ENCODE measurements around the gene PI4KA. TPM values are rescaled to one million over a fixed set of nuclear protein-coding genes. Genes with fewer than 3 reads are reported as not detected.
"Not testable (repeated sequence)": the region's sequence is repeated elsewhere in the genome, so short reads cannot be mapped to it uniquely, and the experiment has no call there.

Gene PI4KA
- total and polyA plus RNA-seq, 2 donors from 2014 or later = 37.3 to 92.8 TPM

DNA sequence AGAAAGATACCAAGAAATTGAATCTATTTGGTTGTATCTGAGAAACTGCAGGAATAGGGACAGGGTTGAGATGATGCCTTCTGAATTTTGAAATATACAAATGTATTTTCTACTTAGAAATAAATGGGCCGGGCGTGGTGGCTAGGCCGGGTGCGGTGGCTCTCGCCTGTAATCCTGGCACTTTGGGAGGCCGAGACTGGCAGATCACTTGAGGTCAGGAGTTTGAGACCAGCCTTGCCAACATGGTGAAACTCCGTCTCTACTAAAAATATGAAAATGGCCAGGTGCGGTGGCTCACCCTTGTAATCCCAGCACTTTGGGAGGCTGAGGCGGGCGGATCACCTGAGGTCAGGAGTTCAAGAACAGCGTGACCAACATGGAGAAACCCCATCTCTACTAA is 172.8 kb downstream of the PI4KA start:
- H3K9me3 ChIP-seq (ENCODE audit: control insufficient read depth in 2 of 3, insufficient read depth in 1 of 3, low read length in 3 of 3); H3K36me3 ChIP-seq (ENCODE audit: control insufficient read depth in 2 of 3, insufficient read depth in 3 of 3, low read length in 3 of 3); intact Hi-C loops (cut with DNase I); H3K9ac ChIP-seq (ENCODE audit: low read length in 3 of 3); H3K4me1 ChIP-seq (ENCODE audit: control insufficient read depth in 2 of 3, insufficient read depth in 2 of 3, low read depth in 1 of 3, low read length in 3 of 3); H3K27me3 ChIP-seq (ENCODE audit: control insufficient read depth, insufficient read depth, low read length); H3K27ac ChIP-seq (ENCODE audit: low read depth in 2 of 2, low read length in 2 of 2); H3K4me3 ChIP-seq (ENCODE audit: low read length in 3 of 3); FAIRE-seq; DNase-seq: not testable (repeated sequence)

DNA sequence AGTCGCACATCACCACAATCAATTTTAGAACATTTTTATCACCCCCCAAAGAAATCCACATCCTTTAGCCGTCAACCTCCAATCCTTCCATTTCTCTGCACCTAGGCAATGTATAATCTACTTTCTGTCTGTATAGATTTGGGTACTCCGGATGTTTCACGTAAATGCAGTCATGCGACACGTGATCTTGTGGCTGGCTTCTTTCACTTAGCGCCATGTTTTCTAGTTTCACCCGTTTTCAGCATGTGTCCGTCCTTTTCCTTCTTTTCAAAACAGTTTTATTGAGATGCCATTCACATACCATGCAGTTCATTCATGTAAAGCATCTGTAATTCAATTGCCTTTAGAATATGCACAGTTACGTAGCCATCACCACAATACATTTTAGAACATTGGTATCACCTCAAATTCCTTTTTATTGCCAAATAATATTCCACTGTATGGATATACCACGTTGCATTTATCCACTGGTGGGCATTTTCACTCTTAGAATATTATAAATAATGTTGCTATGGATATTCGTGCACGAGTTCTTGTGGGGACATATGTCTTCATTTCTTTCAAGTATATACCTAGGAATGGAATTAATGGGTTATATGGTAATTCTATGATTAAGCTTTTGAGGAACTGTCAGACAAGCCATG is 179.7 kb downstream of the PI4KA start:
- intact Hi-C loops (cut with DNase I); FAIRE-seq: not testable (repeated sequence)

DNA sequence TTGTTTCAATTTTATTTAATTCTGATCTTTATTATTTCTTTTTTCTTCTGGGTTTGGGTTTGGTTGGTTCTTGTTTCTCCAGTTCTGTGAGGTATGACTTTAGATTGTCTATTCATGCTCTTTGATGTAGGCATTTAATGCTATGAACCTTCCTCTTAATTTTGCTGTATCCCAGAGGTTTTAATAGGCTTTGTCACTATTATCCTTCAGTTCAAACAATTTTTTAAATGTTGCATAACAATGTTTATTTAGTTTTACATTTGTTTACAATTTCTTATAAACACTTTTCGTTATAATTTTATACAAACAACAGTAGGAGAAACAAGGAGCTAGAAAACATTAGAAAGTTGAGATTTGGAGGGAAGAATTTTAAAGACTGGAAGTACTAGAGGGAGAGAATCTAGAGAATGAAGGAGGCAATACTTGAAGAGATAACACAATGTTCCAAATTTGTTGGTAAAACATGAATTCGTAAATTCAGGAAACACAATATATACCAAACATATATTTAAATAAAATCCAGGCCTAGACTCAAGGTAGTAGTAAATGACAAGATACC is 180.8 kb downstream of the PI4KA start:
- no peaks in the 10 kb centered on the region for H3K9me3 ChIP-seq (ENCODE audit: control insufficient read depth in 2 of 3, insufficient read depth in 1 of 3, low read length in 3 of 3)
- intact Hi-C loops (cut with DNase I) = no loop called here
- H3K4me3 ChIP-seq (ENCODE audit: low read length in 3 of 3) = no peak overlapping the region
- FAIRE-seq (no peak), DNase-seq (no peak)
- no peak overlapping the region for H3K9ac ChIP-seq (ENCODE audit: low read length in 3 of 3)
- no peak overlapping the region for H3K27ac ChIP-seq (ENCODE audit: low read depth in 2 of 2, low read length in 2 of 2)
- H3K36me3 ChIP-seq (ENCODE audit: control insufficient read depth in 2 of 3, insufficient read depth in 3 of 3, low read length in 3 of 3) = no peaks in the 10 kb centered on the region
- no peaks in the 10 kb centered on the region for H3K27me3 ChIP-seq (ENCODE audit: control insufficient read depth, insufficient read depth, low read length)
- H3K4me1 ChIP-seq (ENCODE audit: control insufficient read depth in 2 of 3, insufficient read depth in 2 of 3, low read depth in 1 of 3, low read length in 3 of 3) = no peaks in the 10 kb centered on the region
- TF ChIP-seq, protein P1, sequence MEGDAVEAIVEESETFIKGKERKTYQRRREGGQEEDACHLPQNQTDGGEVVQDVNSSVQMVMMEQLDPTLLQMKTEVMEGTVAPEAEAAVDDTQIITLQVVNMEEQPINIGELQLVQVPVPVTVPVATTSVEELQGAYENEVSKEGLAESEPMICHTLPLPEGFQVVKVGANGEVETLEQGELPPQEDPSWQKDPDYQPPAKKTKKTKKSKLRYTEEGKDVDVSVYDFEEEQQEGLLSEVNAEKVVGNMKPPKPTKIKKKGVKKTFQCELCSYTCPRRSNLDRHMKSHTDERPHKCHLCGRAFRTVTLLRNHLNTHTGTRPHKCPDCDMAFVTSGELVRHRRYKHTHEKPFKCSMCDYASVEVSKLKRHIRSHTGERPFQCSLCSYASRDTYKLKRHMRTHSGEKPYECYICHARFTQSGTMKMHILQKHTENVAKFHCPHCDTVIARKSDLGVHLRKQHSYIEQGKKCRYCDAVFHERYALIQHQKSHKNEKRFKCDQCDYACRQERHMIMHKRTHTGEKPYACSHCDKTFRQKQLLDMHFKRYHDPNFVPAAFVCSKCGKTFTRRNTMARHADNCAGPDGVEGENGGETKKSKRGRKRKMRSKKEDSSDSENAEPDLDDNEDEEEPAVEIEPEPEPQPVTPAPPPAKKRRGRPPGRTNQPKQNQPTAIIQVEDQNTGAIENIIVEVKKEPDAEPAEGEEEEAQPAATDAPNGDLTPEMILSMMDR (IDR thresholded peaks at IDR 0.05; ENCODE audit: borderline replicate concordance, extremely low read depth, insufficient read depth) = no peak

More for the DNA sequence above, 179.7 kb downstream of the PI4KA start:
- H3K4me3 ChIP-seq (ENCODE audit: low read length in 3 of 3); H3K9ac ChIP-seq (ENCODE audit: low read length in 3 of 3); DNase-seq; H3K36me3 ChIP-seq (ENCODE audit: control insufficient read depth in 2 of 3, insufficient read depth in 3 of 3, low read length in 3 of 3); H3K27me3 ChIP-seq (ENCODE audit: control insufficient read depth, insufficient read depth, low read length); H3K27ac ChIP-seq (ENCODE audit: low read depth in 2 of 2, low read length in 2 of 2); H3K9me3 ChIP-seq (ENCODE audit: control insufficient read depth in 2 of 3, insufficient read depth in 1 of 3, low read length in 3 of 3); H3K4me1 ChIP-seq (ENCODE audit: control insufficient read depth in 2 of 3, insufficient read depth in 2 of 3, low read depth in 1 of 3, low read length in 3 of 3): not testable (repeated sequence)

DNA sequence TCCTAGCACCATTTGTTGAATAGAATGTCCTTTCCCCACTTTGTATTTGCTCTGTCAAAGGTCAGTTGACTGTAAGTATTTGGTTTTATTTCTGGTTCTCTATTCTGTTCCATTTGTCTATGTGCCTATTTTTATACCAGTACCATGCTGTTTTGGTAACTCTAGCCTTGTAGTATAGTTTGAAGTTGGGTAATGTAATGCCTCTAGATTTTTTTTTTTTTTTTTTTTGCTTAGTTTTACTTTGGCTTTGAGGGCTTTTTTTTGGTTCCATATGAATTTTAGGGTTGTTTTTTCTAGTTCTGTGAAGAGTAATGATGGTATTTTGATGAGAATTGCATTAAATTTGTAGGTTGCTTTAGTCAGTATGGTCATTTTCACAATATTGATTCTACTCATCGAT is 183.0 kb downstream of the PI4KA start:
- peaks cover 12% of the 10 kb centered on the region for H3K27me3 ChIP-seq (ENCODE audit: control insufficient read depth, insufficient read depth, low read length)
- FAIRE-seq; H3K9me3 ChIP-seq (ENCODE audit: control insufficient read depth in 2 of 3, insufficient read depth in 1 of 3, low read length in 3 of 3); H3K27ac ChIP-seq (ENCODE audit: low read depth in 2 of 2, low read length in 2 of 2); H3K36me3 ChIP-seq (ENCODE audit: control insufficient read depth in 2 of 3, insufficient read depth in 3 of 3, low read length in 3 of 3); H3K4me3 ChIP-seq (ENCODE audit: low read length in 3 of 3); DNase-seq; H3K9ac ChIP-seq (ENCODE audit: low read length in 3 of 3); H3K4me1 ChIP-seq (ENCODE audit: control insufficient read depth in 2 of 3, insufficient read depth in 2 of 3, low read depth in 1 of 3, low read length in 3 of 3); intact Hi-C loops (cut with DNase I): not testable (repeated sequence)

DNA sequence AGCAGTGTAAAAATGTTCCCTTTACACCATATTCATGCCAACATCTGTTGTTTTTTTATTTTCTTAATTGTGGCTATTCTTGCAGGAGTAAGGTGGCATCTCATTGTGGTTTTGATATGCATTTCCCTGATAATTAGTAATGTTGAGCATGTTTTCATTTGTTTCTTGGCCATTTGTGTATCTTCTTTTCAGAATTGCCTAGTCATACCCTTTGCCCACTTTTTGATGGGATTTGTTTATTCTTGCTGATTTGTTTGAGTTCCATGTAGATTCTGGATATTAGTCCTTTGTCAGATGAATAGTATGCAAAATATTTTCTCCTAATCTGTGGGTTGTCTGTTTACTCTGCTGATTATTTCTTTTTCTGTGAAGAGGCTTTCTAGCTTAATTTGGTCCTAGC is 183.6 kb downstream of the PI4KA start:
- Histone ChIP-seq H3K4me1 (ENCODE audit: control insufficient read depth in 2 of 3, insufficient read depth in 2 of 3, low read depth in 1 of 3, low read length in 3 of 3) (no peaks in the 10 kb centered on the region), H3K27ac (ENCODE audit: low read depth in 2 of 2, low read length in 2 of 2) (no peak overlapping the region), H3K4me3 (ENCODE audit: low read length in 3 of 3) (no peak overlapping the region), H3K27me3 (ENCODE audit: control insufficient read depth, insufficient read depth, low read length) (peaks cover 12% of the 10 kb centered on the region), H3K9ac (ENCODE audit: low read length in 3 of 3) (no peak overlapping the region), H3K9me3 (ENCODE audit: control insufficient read depth in 2 of 3, insufficient read depth in 1 of 3, low read length in 3 of 3) (no peaks in the 10 kb centered on the region), H3K36me3 (ENCODE audit: control insufficient read depth in 2 of 3, insufficient read depth in 3 of 3, low read length in 3 of 3) (no peaks in the 10 kb centered on the region)
- no peak for DNase-seq
- FAIRE-seq = no peak
- intact Hi-C loops (cut with DNase I) = no loop called here
- TF ChIP-seq, protein P1 (IDR thresholded peaks at IDR 0.05; ENCODE audit: borderline replicate concordance, extremely low read depth, insufficient read depth) = no peak
